Neural progenitor cell (in vitro differentiated cells): ENCODE results near the gene AKAP3.

Source experiments
- CTCF ChIP-seq: fragments of 200-600 bp; sonication (generic); IDR thresholded peaks from 2 replicates; pipeline ENCODE4 v1.5.1; 2017; ENCODE audit warnings: antibody characterized with exemption, mild to moderate bottlenecking
- EZH2 ChIP-seq: fragments of 200-600 bp; sonication (generic); IDR thresholded peaks from 2 replicates; pipeline ENCODE4 v1.6.1; 2017; ENCODE audit warnings: antibody characterized with exemption, mild to moderate bottlenecking, moderate library complexity
- EZH2phosphoT487 ChIP-seq: fragments of 200-600 bp; sonication (generic); IDR thresholded peaks from 2 replicates; pipeline ENCODE4 v1.6.1; 2017; ENCODE audit warnings: antibody characterized with exemption

GRCh38 chr12:4648501-4649357, at the start of gene AKAP3, which contains the start of gene NDUFA9:
- TF ChIP-seq CTCF (no peak), EZH2 (no peak), EZH2phosphoT487 (no peak)
